A549 (cell line): Measurements from ENCODE around the gene NPFFR2.

Source experiments
- CBX2 ChIP-seq: fragments of 200-600 bp; sonication (generic); IDR thresholded peaks from 2 replicates; pipeline ENCODE4 v1.6.1; 2016; ENCODE audit warnings: low read depth, mild to moderate bottlenecking, borderline replicate concordance
- EP300 ChIP-seq, 2 experiments: fragments of >200 bp; sonication (Bioruptor Twin); formaldehyde crosslinking; IDR thresholded peaks; 2 replicates in 1 of 2; 3 replicates in 1 of 2; pipeline ENCODE4 v1.6.1; 2016 to 2017
- HES2 ChIP-seq: fragments of >200 bp; sonication (Bioruptor Twin); formaldehyde crosslinking; IDR thresholded peaks from 2 replicates; pipeline ENCODE4 v1.6.1; 2016
- JUNB ChIP-seq: fragments of >200 bp; sonication (Bioruptor Twin); formaldehyde crosslinking; IDR thresholded peaks from 2 replicates; pipeline ENCODE4 v1.6.1; 2016
- NPAS2 ChIP-seq: fragments of 250-450 bp; sonication (Bioruptor Pico); IDR thresholded peaks from 2 replicates; pipeline ENCODE4 v1.8.0; 2022; ENCODE audit warnings: mild to moderate bottlenecking, moderate library complexity, borderline replicate concordance
- PBX3 ChIP-seq: IDR thresholded peaks from 2 replicates; pipeline ENCODE4 v1.6.1; 2012
- SMC3 ChIP-seq: fragments of >200 bp; sonication (Bioruptor Twin); formaldehyde crosslinking; IDR thresholded peaks from 3 replicates; pipeline ENCODE4 v1.6.1; 2018; ENCODE audit warnings: inconsistent platforms
- TF ChIP-seq, protein P1 (sequence below): fragments of >200 bp; sonication (Bioruptor Twin); formaldehyde crosslinking; IDR thresholded peaks from 3 replicates; pipeline ENCODE4 v1.5.1; 2016

DNA sequence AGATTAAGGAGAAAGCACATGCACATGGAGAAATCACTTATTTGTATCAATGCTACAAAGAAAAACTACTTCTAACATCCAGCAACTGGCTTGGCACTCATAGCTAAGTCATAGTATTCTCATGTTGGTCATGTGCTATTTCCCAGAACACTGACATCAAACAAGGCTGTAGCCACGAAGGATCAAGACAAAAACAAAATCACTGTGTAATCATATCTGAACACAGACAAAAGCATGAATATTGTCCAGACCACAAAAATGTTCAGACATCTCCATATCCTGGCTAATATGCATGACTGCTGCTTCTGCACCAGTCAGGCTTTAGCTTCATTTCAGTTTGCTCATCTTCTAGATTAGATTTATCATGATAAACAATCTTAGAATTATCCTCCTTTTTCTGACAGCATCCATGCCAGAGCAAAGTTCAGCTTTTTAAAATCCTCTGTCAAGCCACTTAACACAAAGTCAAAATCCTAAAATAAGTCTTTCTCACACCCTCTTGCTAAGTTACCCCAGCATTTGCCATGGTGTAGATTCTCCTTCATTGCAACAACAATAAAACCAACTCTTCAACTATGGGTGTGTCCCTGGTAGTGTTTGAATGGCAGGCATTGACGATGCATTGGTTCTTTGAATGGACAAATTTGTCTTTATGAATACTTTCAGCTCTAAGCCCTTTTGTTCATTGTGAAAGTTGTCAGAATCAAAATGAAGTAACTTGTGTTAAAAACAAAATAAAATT lies 39.1 kb upstream of the NPFFR2 start:
- TF ChIP-seq SMC3, result no peak
- TF ChIP-seq HES2, result no peak
- no peak for TF ChIP-seq PBX3
- TF ChIP-seq, protein P1, sequence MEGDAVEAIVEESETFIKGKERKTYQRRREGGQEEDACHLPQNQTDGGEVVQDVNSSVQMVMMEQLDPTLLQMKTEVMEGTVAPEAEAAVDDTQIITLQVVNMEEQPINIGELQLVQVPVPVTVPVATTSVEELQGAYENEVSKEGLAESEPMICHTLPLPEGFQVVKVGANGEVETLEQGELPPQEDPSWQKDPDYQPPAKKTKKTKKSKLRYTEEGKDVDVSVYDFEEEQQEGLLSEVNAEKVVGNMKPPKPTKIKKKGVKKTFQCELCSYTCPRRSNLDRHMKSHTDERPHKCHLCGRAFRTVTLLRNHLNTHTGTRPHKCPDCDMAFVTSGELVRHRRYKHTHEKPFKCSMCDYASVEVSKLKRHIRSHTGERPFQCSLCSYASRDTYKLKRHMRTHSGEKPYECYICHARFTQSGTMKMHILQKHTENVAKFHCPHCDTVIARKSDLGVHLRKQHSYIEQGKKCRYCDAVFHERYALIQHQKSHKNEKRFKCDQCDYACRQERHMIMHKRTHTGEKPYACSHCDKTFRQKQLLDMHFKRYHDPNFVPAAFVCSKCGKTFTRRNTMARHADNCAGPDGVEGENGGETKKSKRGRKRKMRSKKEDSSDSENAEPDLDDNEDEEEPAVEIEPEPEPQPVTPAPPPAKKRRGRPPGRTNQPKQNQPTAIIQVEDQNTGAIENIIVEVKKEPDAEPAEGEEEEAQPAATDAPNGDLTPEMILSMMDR, result no peak
- no peak for TF ChIP-seq EP300 (IDR thresholded peaks at IDR 0.05)
- no peak for TF ChIP-seq CBX2
- TF ChIP-seq NPAS2 (CRISPR knock-in tag), result no peak
- no peak for TF ChIP-seq JUNB
